ENCODE results near the gene CRNN. TPM values are rescaled to one million over a fixed set of nuclear protein-coding genes. Genes with fewer than 3 reads are reported as not detected.

Gene CRNN
- total RNA-seq, 1 experiment from 2014 or later = not detected

GRCh38 chr1:152415454-152416227 is 1.6 kb upstream of the CRNN start:
- H3K27ac ChIP-seq (ENCODE audit: insufficient read length, low read depth, low read length) = no peak overlapping the region
- H3K4ac ChIP-seq (ENCODE audit: low read depth, low read length) = no peak overlapping the region
- no peak overlapping the region for H2AK5ac ChIP-seq (ENCODE audit: insufficient read length, low read length)
- no peak overlapping the region for H3K14ac ChIP-seq (ENCODE audit: insufficient read depth, low read length)
- H4K8ac ChIP-seq (replicated peaks; ENCODE audit: insufficient read length, low read depth, low read length) = no peak overlapping the region
- no peak overlapping the region for H3K9ac ChIP-seq (ENCODE audit: extremely low read depth, insufficient read length, low read length)
- no peak overlapping the region for H4K5ac ChIP-seq (ENCODE audit: insufficient read length, low read depth, low read length)
- no peak overlapping the region for H3T11ph ChIP-seq (ENCODE audit: low read length)
- no peak overlapping the region for H2BK20ac ChIP-seq (ENCODE audit: low read depth, low read length, poor library complexity, severe bottlenecking)
- Mint-ChIP-seq H3K9me3 (peaks cover 90 to 91% of the 10 kb centered on the region in 2 experiments), H3K36me3 (ENCODE audit: insufficient read depth in 1 of 3, low read depth in 3 of 3) (peaks cover 13 to 22% (median 22%) of the 10 kb centered on the region in 3 experiments; a peak in 6 of 7 replicates), H3K4me3 (no peak overlapping the region), H3K27ac (no peak overlapping the region), H3K4me1 (no peaks in the 10 kb centered on the region), H3K27me3 (ENCODE audit: low read depth) (peaks cover 5% of the 10 kb centered on the region)
- no peak for TF ChIP-seq CTCF (conservative IDR thresholded peaks at IDR 0.05)
- DNase-seq = no peak
- no peak overlapping the region for H2BK120ac ChIP-seq (ENCODE audit: low read depth, low read length, poor library complexity, severe bottlenecking)
- peaks cover 98% of the 10 kb centered on the region for H3K9me3 ChIP-seq (ENCODE audit: control insufficient read depth, low read depth, low read length)
- H3K23ac ChIP-seq (ENCODE audit: insufficient read length, low read depth, low read length) = no peak overlapping the region
- no peak overlapping the region for H2BK5ac ChIP-seq (ENCODE audit: insufficient read length, low read length)
- no peak overlapping the region for H3K56ac ChIP-seq (ENCODE audit: insufficient read length, low read depth, low read length)
- H2BK15ac ChIP-seq (ENCODE audit: low read depth, low read length) = no peak overlapping the region
- no peak overlapping the region for H4K91ac ChIP-seq (ENCODE audit: insufficient read length, low read depth, low read length)
- no peaks in the 10 kb centered on the region for H3K79me2 ChIP-seq (ENCODE audit: insufficient read depth, low read length)
- no CpG with 5 or more reads among the region's 3 CpGs for WGBS (ENCODE audit: extremely low coverage, insufficient read length, low lambda C conversion rate)
- H3K4me2 ChIP-seq (ENCODE audit: insufficient read depth, insufficient read length, low read length) = no peak overlapping the region
- no peaks in the 10 kb centered on the region for H3K4me1 ChIP-seq (ENCODE audit: insufficient read depth, low read length)
- no peaks in the 10 kb centered on the region for H3K79me1 ChIP-seq (ENCODE audit: insufficient read depth, low read depth, low read length, poor library complexity, severe bottlenecking)
- H3K18ac ChIP-seq (ENCODE audit: insufficient read length, low read depth, low read length) = no peak overlapping the region
- no peak overlapping the region for H2AFZ ChIP-seq (ENCODE audit: low read length)
- no peak overlapping the region for H2BK12ac ChIP-seq (ENCODE audit: insufficient read length, low read depth, low read length)
- no peaks in the 10 kb centered on the region for H3K23me2 ChIP-seq (ENCODE audit: insufficient read length, low read depth, low read length, poor library complexity, severe bottlenecking)
- no peaks in the 10 kb centered on the region for H3K27me3 ChIP-seq (ENCODE audit: insufficient read depth, low read length)
- no peaks in the 10 kb centered on the region for H4K20me1 ChIP-seq (ENCODE audit: control insufficient read depth, insufficient read depth, insufficient read length)

Measured in H9 (cell line).